Lung (tissue), 12 donors: ENCODE measurements around the gene LXN. TPM values are rescaled to one million over a fixed set of nuclear protein-coding genes. Genes with fewer than 3 reads are reported as not detected.

ENCODE experiments used
- ATAC-seq: fragments of 200-7000 bp; cut with Tn5 transposase; one replicate; pipeline ENCODE4 v1.9.1; 2020; ENCODE audit warnings: moderate number of reproducible peaks; ENCODE audit not compliant: insufficient read depth, low FRiP score
- DNase-seq, 3 donors: peaks; one replicate each; pipeline ENCODE4 v3.0.0-alpha.2; 2013 to 2017
- H3K27ac ChIP-seq, 2 donors: one replicate each; pipeline ENCODE4 v1.5.1; 2013; ENCODE audit warnings: mild to moderate bottlenecking in 2 of 2, moderate library complexity in 2 of 2, control low read depth in 1 of 2, inconsistent platforms in 1 of 2, low read depth in 1 of 2, low read length in 1 of 2
- H3K27me3 ChIP-seq, 3 donors: one replicate each; pipeline ENCODE4 v1.5.1; 2013; ENCODE audit warnings: low read length in 2 of 3; ENCODE audit not compliant: control insufficient read depth in 3 of 3, insufficient read depth in 3 of 3
- H3K36me3 ChIP-seq, 4 donors: one replicate each; pipeline ENCODE4 v1.5.1; 2013; ENCODE audit warnings: low read length in 4 of 4, mild to moderate bottlenecking in 1 of 4, moderate library complexity in 1 of 4; ENCODE audit not compliant: control insufficient read depth in 4 of 4, insufficient read depth in 4 of 4
- H3K4me1 ChIP-seq, 5 donors: one replicate each; pipeline ENCODE4 v1.5.1; 2013; ENCODE audit warnings: low read length in 5 of 5, mild to moderate bottlenecking in 2 of 5, moderate library complexity in 1 of 5; ENCODE audit not compliant: control insufficient read depth in 5 of 5, insufficient read depth in 5 of 5
- H3K4me3 ChIP-seq: one replicate; pipeline ENCODE4 v1.5.1; 2013; ENCODE audit warnings: mild to moderate bottlenecking, control low read depth, moderate library complexity
- H3K9ac ChIP-seq, 2 donors: one replicate each; pipeline ENCODE4 v1.5.1; 2013; ENCODE audit warnings: low read length in 2 of 2, control low read depth in 1 of 2; ENCODE audit not compliant: insufficient read depth in 1 of 2
- H3K9me3 ChIP-seq, 4 donors: one replicate each; pipeline ENCODE4 v1.5.1; 2013; ENCODE audit warnings: low read length in 3 of 4, mild to moderate bottlenecking in 1 of 4, moderate library complexity in 1 of 4; ENCODE audit not compliant: control insufficient read depth in 4 of 4, insufficient read depth in 3 of 4
- WGBS, 2 donors: extraction: QIAGEN DNeasy Blood & Tissue Kit; methylation state at CpG; one replicate each; pipeline ENCODE4 v1.1.7; 2013; 5-methylcytosine and 5-hydroxymethylcytosine counted together
- polyA plus RNA-seq, 2 donors: library from polyadenylated mRNA; stranded (reverse); fragments of 200-250 nt; gene quantifications; one replicate each; pipeline ENCODE4 v1.2.1, GENCODE V29; 2013
- total RNA-seq, 2 donors: library from RNA; depleted of rRNA in 1 of 2; stranded (reverse); fragments of >200 nt in 1 of 2; gene quantifications; one replicate each; pipeline ENCODE4 v1.2.1, GENCODE V29; 2014 to 2021
- TF ChIP-seq, protein P1 (sequence below): IDR thresholded peaks from 2 replicates; pipeline ENCODE4 v1.5.1; 2012; ENCODE audit warnings: mild to moderate bottlenecking; ENCODE audit errors: control extremely low read depth, extremely low read depth
- donor health status: control.
- donor health status: control.
- donor health status: Bipolar disorder and iron deficiency.
- donor health status: healthy.
- donor health status: DM: yes; HTN: yes; CAD: no.

Gene LXN
- total and polyA plus RNA-seq, 4 donors, result 20.7 to 103 (median 31.7) TPM

DNA sequence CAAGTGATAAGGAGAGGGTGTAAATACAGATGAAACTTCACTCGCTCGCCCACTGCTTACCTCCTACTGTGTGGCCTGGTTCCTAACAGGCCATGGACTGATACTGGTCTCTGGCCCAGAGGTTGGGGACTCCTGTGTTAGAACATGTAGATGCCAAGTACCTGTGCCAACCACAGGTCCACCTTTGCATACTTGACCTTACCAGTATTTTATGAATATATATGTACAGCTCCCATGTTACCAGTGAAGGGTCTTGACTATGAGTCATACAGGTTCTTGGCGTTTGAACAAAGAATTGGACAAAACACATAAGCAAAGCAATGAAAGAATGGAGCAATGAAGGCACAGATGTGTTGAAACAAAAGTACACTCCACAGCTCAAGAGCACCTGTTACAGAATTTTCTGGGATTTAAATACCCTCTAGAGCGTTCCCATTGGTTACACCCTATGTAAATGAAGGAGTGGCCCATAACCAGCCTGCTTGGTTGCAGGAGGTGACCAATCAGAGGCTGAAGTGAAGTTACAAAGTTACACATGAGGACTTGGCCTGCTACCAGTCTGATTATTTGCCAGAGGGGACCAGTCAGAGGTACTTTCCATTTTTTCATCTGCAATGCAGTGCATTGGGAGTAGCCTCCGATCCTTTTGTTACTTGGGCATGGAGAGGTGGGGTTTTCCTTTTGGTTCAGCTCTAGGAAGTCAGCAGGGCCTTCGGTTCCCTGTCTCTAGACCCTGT lies 29.8 kb downstream of the LXN start:
- H3K27me3 ChIP-seq, result no peaks in the 10 kb centered on the region

DNA sequence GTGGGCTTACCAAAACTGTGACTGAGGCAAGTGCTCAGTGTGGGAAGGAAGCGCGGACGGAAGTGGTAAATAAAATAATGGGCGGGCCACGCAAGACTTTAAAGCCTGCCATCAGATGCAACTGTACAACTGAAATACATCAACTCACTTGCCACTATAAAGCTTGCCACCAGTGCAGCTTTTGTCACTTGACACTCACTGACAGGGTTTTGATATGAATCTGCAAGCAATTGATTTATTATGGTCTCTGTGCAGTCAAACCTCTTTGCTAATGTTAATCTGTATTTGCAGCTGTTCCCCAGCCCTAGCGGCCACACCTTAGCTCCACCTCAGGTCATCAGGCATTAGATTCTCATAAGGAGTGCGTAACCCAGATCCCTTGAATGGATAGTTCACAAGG lies 30.4 kb downstream of the LXN start:
- no peaks in the 10 kb centered on the region for H3K27me3 ChIP-seq
- peak overlapping the region in 1 of 2 donors; percentile 26 for H3K27ac ChIP-seq
- H3K9me3 ChIP-seq, result no peaks in the 10 kb centered on the region
- no peak overlapping the region for H3K4me3 ChIP-seq
- peaks cover 0 to 14% (median 9%) of the 10 kb centered on the region in 5 donors for H3K4me1 ChIP-seq
- no peak for ATAC-seq
- no peak overlapping the region for H3K9ac ChIP-seq
- 75 to 89% methylated on average over 7 of the region's 7 CpGs for WGBS, 2 donors
- no peak for DNase-seq
- H3K36me3 ChIP-seq, result peaks cover 0 to 5% (median 3%) of the 10 kb centered on the region in 4 donors
- TF ChIP-seq, protein P1, sequence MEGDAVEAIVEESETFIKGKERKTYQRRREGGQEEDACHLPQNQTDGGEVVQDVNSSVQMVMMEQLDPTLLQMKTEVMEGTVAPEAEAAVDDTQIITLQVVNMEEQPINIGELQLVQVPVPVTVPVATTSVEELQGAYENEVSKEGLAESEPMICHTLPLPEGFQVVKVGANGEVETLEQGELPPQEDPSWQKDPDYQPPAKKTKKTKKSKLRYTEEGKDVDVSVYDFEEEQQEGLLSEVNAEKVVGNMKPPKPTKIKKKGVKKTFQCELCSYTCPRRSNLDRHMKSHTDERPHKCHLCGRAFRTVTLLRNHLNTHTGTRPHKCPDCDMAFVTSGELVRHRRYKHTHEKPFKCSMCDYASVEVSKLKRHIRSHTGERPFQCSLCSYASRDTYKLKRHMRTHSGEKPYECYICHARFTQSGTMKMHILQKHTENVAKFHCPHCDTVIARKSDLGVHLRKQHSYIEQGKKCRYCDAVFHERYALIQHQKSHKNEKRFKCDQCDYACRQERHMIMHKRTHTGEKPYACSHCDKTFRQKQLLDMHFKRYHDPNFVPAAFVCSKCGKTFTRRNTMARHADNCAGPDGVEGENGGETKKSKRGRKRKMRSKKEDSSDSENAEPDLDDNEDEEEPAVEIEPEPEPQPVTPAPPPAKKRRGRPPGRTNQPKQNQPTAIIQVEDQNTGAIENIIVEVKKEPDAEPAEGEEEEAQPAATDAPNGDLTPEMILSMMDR, result no peak

More for the DNA sequence above, 29.8 kb downstream of the LXN start:
- ATAC-seq, result peak; percentile 25
- Histone ChIP-seq H3K27ac (peak overlapping the region in 1 of 2 donors; percentile 64), H3K9ac (no peak overlapping the region), H3K4me1 (peaks cover 0 to 14% (median 9%) of the 10 kb centered on the region in 5 donors), H3K36me3 (peaks cover 0 to 5% (median 3%) of the 10 kb centered on the region in 4 donors), H3K9me3 (no peaks in the 10 kb centered on the region), H3K4me3 (no peak overlapping the region)
- WGBS, 2 donors, result 67 to 87% methylated on average over 6 of the region's 6 CpGs
- TF ChIP-seq, protein P1, result no peak
- no peak for DNase-seq

DNA sequence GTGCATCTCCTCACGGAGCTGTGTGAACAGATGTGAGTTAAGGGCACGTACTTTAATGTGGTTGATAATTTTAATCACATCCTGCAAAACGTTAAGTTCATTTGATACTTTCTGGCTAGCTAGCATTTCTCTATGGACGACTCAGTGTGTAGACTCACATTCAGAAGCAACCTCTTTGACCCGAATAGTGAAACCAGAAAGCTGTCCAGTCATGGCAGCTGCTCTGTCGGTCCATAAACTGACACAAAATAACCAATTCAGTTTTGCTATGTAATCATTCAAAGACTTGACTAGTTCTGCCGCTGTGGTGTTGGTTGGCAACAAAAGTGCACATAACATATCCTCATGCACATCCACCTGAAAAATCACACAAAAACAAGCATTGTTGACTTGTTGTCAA lies 31.8 kb downstream of the LXN start:
- H3K27me3 ChIP-seq, result no peaks in the 10 kb centered on the region
- DNase-seq (no peak), ATAC-seq (no peak)
- 85 to 90% methylated on average over 7 of the region's 7 CpGs for WGBS, 2 donors
- no peaks in the 10 kb centered on the region for H3K9me3 ChIP-seq
- peaks cover 0 to 9% (median 3%) of the 10 kb centered on the region in 5 donors for H3K4me1 ChIP-seq
- TF ChIP-seq, protein P1, result no peak
- H3K9ac ChIP-seq, result no peak overlapping the region
- no peak overlapping the region for H3K4me3 ChIP-seq
- peaks cover 0 to 4% (median 0%) of the 10 kb centered on the region in 4 donors for H3K36me3 ChIP-seq
- H3K27ac ChIP-seq, result no peak overlapping the region
